HG03521 (cell line): ENCODE measurements around the gene RAB11FIP4.

Experiments
- ATAC-seq: cut with Tn5 transposase; IDR thresholded peaks from one replicate; pipeline ENCODE4 v1.9.1; 2021; ENCODE audit warnings: mild to moderate bottlenecking, moderate library complexity; ENCODE audit not compliant: unreplicated experiment

RAB11FIP4 gene

GRCh38 chr17:31385428-31386285 lies 5.8 kb upstream of the RAB11FIP4 start:
- no peak for ATAC-seq

DNA sequence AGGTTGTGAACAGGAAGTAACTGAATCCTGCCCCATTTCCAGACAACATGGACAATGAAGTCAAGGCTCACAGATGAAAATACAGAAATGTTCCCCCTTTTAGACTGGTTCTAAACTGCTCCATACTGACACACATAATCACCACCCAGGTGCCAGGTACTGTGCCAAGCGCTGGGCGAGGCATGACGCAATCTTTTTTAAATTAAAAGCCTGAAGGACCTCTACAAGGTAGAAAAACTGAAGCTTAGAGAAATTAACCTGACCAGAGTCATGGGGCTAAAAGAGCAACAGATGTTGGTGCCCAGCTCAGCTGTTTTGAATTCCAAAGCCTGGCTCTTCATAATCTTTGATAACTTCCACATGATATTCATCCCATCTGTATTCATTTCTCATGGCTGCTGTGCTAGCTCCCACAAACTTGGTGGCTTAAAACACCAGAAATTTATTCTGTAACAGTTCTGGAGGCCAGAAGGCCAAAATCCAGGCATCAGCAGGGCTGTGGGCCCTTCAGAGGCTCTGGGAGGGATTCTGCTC lies 4.9 kb upstream of the RAB11FIP4 start:
- ATAC-seq = no peak

GRCh38 chr17:31387438-31387837 lies 4.0 kb upstream of the RAB11FIP4 start:
- ATAC-seq = no peak

GRCh38 chr17:31388351-31388750 lies 3.1 kb upstream of the RAB11FIP4 start:
- ATAC-seq = no peak

DNA sequence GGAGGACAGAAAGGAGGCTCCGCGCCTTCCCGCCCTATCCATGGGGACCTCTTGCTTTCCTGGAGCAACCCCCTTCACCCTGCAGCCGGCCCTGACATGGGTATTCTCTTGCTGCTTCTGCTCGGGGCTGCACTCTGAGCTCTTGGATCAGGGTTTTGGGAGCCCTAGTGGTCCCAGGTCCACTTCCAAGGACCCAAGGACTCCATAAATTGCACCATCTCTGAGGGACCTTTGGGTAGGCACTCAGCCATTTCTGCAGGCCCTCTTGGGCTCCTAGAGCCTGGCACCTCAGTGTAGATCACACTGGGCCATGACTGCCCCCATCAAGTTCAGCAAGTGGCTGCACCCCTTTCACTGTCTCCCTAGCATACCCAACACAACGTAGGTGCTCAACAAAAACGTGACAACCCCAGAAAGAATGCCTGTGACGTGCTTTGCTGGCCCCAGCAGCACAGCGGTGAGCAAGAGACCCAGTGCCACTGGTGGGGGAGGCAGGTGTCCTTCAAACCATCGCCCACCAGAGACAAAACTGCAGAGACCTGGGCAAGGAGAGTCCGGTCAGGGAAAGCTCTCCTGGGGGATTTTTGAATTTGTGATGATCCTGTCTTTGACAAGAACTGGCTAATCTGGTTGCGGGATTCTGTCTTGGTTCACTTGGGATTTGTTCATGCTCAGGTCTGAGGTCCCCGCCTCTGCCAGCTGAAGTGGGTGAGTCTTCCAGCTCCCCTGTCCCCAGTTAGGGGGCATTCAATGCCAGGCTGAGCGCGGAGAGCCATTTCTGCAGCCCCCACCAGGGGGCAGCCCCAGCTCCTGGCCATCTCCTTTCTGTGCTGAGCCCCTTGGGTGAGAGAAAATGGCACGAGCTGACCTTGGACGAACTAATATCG lies 2.5 kb upstream of the RAB11FIP4 start:
- ATAC-seq = no peak

DNA sequence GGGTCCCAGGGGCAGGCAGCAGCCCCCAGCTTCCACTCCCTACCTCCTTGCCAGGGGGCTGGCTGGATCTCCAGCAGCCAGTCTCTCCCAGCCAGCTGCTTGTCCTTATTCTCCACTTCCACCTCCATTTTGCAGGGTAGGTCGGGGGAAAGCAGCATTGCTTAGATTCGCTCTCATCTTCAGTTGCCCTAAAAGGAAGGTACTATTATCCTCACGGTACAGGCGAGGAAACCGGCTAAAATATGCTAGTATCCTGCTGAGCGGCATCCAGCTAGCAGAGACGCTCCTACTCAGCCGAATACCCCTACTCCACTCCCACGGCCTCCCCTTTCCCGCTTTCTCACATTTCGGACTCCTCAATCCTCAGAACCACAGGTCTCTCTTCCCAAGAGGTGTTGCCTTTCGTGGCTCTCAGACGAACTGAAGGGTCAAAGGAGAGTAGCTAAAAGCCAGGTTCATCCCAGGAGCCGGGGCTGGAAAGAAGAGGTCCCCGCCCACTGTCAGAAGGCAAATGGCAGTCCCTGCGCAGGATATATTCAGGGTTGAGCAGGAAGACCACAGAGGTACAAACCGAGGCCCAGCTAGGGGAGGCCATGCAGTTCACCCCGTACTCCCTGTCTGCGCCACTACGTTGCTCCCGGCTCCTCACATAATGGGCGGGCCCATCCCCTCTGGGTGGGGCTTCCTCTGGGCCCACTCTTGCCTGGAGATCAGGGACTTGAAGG lies 1.7 kb upstream of the RAB11FIP4 start:
- no peak for ATAC-seq

GRCh38 chr17:31390426-31390747 lies 1.1 kb upstream of the RAB11FIP4 start:
- no peak for ATAC-seq

- ATAC-seq = no peak
Measured at GRCh38 chr17:31390748-31391495, 553 bp upstream of the RAB11FIP4 start.

GRCh38 chr17:31392002-31392855 lies 754 bp downstream of the RAB11FIP4 start:
- no peak for ATAC-seq

DNA sequence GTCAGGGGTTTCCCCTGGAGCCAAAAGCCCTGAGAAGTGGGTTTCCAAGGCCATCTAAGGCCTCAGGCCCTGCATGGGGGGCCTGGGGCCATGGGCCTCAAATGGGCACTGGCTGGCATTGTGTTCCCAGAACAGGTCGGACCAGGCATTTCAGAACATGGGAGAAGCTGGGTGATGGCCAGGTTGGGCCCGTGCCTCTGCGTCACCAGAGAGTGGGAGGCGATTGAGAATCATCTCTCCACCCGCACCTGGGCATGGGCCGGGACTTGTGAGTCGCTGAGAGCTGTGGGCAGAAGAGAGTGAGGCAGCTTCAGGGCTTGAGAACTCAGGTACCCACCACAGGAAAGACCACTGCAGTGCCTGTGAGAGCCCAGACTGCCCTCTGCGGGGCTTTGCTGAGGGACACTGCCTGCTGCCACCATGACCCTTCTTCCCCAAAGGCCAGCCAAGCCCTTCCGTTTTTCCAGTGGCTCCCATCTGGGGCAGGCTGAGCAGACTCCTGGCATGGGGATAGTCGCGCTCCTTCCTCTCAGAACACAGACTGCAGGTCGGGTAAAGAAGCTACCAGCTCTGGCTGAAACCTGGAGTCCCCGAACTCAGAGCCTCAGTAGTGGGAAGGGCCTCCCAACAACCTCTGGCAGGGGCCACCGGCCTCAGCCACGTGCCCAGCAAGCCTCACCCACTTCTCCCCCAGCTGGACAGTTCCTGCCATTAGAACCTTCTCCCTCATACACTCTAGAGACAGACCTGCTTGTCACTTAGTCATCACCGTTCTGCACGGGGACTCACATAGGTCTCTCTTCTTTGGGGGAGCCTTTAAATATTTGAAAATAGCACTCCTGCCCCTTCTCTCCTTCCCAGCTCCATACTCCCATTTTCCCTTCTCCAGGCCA lies 1.6 kb downstream of the RAB11FIP4 start:
- ATAC-seq = no peak

GRCh38 chr17:31393749-31394146 lies 2.3 kb downstream of the RAB11FIP4 start:
- no peak for ATAC-seq

DNA sequence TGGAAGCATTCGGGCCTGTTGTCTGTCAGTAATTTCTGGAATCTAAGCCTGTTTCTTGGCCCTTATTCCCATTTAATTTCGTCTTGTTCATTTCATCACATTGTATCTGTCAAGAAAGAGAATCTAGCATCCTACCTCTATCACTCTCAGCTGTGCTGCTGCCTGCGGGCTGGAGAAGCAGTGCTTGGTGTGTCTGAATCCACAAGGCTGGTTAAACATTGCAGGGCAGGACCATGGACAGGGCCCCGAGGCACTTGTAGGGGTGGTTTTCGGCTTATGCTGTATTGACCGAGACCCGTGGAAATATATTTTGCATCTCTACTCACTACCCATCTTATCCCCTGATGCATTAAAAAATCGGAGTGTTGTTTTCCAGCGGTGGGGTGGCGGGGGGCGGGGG lies 3.1 kb downstream of the RAB11FIP4 start:
- ATAC-seq = no peak

DNA sequence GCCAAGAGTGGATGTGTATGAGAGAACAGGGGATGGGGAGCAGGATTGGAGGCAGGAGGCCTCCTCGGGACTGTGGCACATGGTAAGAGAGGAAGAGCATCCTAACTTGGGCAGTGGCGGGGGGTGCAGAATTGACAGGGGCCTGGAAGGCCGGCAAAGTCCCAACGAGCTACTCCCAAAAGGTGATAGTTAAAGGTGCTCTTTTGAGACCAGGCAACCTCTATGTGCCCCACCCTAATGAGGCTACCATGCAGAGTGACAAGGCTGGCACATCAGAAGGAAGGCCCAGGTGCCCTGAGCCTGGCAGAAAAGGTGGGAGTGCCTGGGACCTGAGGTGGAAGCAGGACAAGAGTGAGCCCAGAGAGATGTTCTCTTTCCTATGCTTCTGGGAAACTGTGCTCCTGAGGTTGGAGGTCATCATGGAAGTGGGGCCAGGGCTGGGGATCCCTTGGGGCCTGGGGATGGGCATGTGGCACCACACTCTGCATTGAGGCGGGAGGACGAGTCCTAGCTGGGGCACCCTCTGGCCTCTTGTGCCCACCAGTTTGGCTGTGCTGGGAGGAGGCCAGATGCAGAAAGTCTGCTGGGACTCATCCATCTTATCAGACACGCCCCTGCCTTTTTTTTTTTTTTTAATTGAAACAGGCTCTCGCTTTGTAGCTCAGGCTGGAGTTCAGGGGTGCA lies 5.9 kb downstream of the RAB11FIP4 start:
- no peak for ATAC-seq

DNA sequence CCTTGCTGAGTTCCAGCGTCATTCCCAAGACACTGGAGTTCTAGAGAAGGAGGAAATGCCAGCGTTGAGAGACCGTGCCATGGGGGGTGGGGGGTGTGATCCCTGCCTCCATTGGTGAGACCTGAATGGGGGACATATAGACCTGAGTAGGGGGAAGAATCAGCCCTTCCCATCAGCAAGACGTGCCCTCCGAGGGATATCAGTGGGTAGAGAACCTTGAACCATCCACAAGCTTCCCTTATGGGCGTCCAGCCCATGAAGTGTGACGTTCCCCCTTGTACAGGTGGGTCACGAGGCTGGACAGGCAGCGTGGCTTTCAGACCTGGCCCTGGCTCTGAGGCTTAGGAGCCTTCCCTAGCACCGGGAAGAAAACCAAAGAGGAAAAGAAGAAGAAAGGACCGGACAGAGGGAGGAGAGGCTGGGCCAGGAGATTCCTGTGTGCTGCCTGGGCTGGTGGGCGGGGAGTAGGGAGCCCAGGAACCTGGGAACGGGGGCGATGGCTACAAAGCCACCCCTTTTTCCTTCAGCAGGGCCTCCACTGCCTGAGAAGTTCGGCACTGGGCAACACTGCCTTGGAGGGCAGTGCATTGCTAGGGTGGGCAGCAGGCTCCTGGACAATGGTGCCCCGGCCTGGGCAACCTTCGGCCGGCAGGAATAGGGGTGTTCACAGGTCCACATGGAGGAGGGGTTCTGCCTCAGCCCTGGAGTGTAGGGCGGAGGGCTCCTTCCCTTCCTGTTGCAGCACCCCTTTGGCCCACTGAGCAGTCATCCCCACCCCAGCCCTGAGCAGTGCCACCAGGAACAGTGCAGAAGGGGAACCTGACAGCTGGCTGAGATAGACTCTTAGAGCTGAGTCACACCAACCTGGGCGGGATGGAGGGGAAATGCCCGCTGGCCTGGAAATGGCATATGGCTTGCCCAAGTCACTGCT lies 7.2 kb downstream of the RAB11FIP4 start:
- ATAC-seq = no peak

DNA sequence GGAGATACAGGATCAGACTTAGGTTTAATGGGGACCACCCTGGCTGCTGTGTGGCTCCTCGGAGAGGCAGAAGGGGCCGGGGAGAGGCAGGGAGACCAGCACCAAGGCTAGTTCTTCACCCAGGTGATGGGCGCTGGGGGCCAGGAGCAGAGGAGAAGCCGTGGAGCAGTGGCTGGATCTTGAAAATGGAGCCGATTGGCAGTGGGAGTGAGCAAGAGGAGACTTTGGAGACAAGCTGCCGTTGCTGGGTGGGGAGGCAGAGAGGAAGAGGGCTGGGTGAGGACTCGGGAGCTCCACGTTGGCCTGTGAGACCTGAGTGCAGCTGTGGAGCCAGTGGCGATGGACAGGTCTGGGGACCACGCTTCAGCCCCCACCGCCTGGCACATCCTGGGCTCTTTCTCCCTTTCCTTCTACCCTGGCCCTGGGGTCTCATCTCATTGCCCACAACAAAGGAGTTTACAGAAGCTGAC lies 9.0 kb downstream of the RAB11FIP4 start:
- ATAC-seq = no peak

GRCh38 chr17:31401456-31402254 lies 10.2 kb downstream of the RAB11FIP4 start:
- no peak for ATAC-seq
